Osteoblast (primary cell): ENCODE results near the gene PDZRN3. TPM values are rescaled to one million over a fixed set of nuclear protein-coding genes. Genes with fewer than 3 reads are reported as not detected.

Experiments used
- DNase-seq: peaks from one replicate; pipeline ENCODE4 v3.0.0; 2011; ENCODE audit warnings: low spot score, mixed read lengths; ENCODE audit not compliant: insufficient read length; ENCODE audit errors: missing footprints
- H2AFZ ChIP-seq: 2 replicates; pipeline ENCODE4 v1.6.0; 2011; ENCODE audit warnings: mild to moderate bottlenecking, low read length
- H3K27ac ChIP-seq: 2 replicates; pipeline ENCODE4 v1.5.1; 2011; ENCODE audit warnings: mild to moderate bottlenecking, low read depth, low read length, moderate library complexity
- H3K27me3 ChIP-seq: 2 replicates; pipeline ENCODE4 v1.6.0; 2012; ENCODE audit warnings: mild to moderate bottlenecking, control low read depth, inconsistent platforms, low read length, moderate library complexity; ENCODE audit not compliant: insufficient read depth
- H3K36me3 ChIP-seq: 2 replicates; pipeline ENCODE4 v1.5.1; 2011; ENCODE audit warnings: mild to moderate bottlenecking, low read length, control low read depth, moderate library complexity; ENCODE audit not compliant: insufficient read depth
- H3K4me1 ChIP-seq: 2 replicates; pipeline ENCODE4 v1.5.1; 2011; ENCODE audit warnings: mild to moderate bottlenecking, low read length, control low read depth, moderate library complexity; ENCODE audit not compliant: insufficient read depth
- H3K4me2 ChIP-seq: 2 replicates; pipeline ENCODE4 v1.6.0; 2011; ENCODE audit warnings: mild to moderate bottlenecking, low read length; ENCODE audit not compliant: insufficient read depth
- H3K4me3 ChIP-seq: fragments of 200-600 bp; sonication (generic); 3 replicates; pipeline ENCODE4 v1.5.1; 2012; ENCODE audit warnings: mild to moderate bottlenecking, low read length, inconsistent platforms; ENCODE audit not compliant: insufficient read depth
- H3K79me2 ChIP-seq: 2 replicates; pipeline ENCODE4 v1.6.0; 2012; ENCODE audit warnings: mild to moderate bottlenecking, low read length, control low read depth, inconsistent platforms; ENCODE audit not compliant: insufficient read depth
- H3K9me3 ChIP-seq: 2 replicates; pipeline ENCODE4 v1.5.1; 2011; ENCODE audit warnings: low read depth, low read length, control low read depth
- H4K20me1 ChIP-seq: 2 replicates; pipeline ENCODE4 v1.6.0; 2012; ENCODE audit warnings: mild to moderate bottlenecking, low read length, control low read depth; ENCODE audit not compliant: insufficient read depth
- CTCF ChIP-seq: IDR thresholded peaks from 2 replicates; pipeline ENCODE4 v1.5.1; 2011; ENCODE audit warnings: mild to moderate bottlenecking, low read depth, low read length, moderate library complexity; ENCODE audit errors: extremely low read depth
- total RNA-seq: library from RNA; depleted of rRNA; stranded (reverse); fragments of >200 nt; gene quantifications from 2 replicates; pipeline ENCODE4 v1.2.3, GENCODE V29; 2012

PDZRN3 gene
- total RNA-seq: 18.3 and 26.4 TPM in 2 replicates

GRCh38 chr3:73624821-73625665 is at the start of gene PDZRN3:
TSS of gene PDZRN3 (minus strand) at chr3:73624941.
- Histone ChIP-seq H3K4me3 (peak within 1 kb of the TSS; percentile 76), H3K4me1 (peaks cover 35% of the 10 kb centered on the region), H3K9me3 (no peaks in the 10 kb centered on the region), H3K36me3 (no peaks in the 10 kb centered on the region), H4K20me1 (no peaks in the 10 kb centered on the region), H3K27ac (peak within 1 kb of the TSS; percentile 70), H3K79me2 (peaks cover 40% of the 10 kb centered on the region), H2AFZ (peak within 1 kb of the TSS; percentile 94), H3K27me3 (no peaks in the 10 kb centered on the region), H3K4me2 (peak within 1 kb of the TSS; percentile 90)
- DNase-seq: peak; percentile 95
- TF ChIP-seq CTCF: no peak

- peak overlapping the region; percentile 73 for H2AFZ ChIP-seq
- no peak for DNase-seq
Observed at GRCh38 chr3:73674280-73674679, 49.5 kb upstream of the PDZRN3 start.

GRCh38 chr3:73669260-73669659 is 44.5 kb upstream of the PDZRN3 start:
- Histone ChIP-seq H4K20me1 (no peaks in the 10 kb centered on the region), H3K27me3 (no peaks in the 10 kb centered on the region), H3K79me2 (no peaks in the 10 kb centered on the region), H3K27ac (no peak overlapping the region), H3K4me3 (no peak overlapping the region), H3K36me3 (no peaks in the 10 kb centered on the region), H2AFZ (peak overlapping the region; percentile 67), H3K9me3 (no peaks in the 10 kb centered on the region), H3K4me1 (peaks cover 7% of the 10 kb centered on the region), H3K4me2 (peak overlapping the region; percentile 25)
- no peak for TF ChIP-seq CTCF
- peak; percentile 22 for DNase-seq

More at GRCh38 chr3:73674280-73674679, 49.5 kb upstream of the PDZRN3 start:
- Histone ChIP-seq H3K27me3 (no peaks in the 10 kb centered on the region), H3K9me3 (no peaks in the 10 kb centered on the region), H3K4me1 (peaks cover 3% of the 10 kb centered on the region), H3K4me3 (no peak overlapping the region), H4K20me1 (no peaks in the 10 kb centered on the region), H3K79me2 (no peaks in the 10 kb centered on the region), H3K4me2 (peak overlapping the region; percentile 10), H3K27ac (no peak overlapping the region), H3K36me3 (no peaks in the 10 kb centered on the region)
- TF ChIP-seq CTCF: no peak

- Histone ChIP-seq H3K4me2 (no peak overlapping the region), H3K27ac (no peak overlapping the region), H3K79me2 (no peaks in the 10 kb centered on the region), H3K9me3 (no peaks in the 10 kb centered on the region), H2AFZ (no peak overlapping the region), H3K4me1 (peaks cover 7% of the 10 kb centered on the region), H3K36me3 (no peaks in the 10 kb centered on the region), H4K20me1 (no peaks in the 10 kb centered on the region), H3K4me3 (no peak overlapping the region), H3K27me3 (no peaks in the 10 kb centered on the region)
- no peak for TF ChIP-seq CTCF
- peak; percentile 54 for DNase-seq
Observed at GRCh38 chr3:73668391-73668790, 43.6 kb upstream of the PDZRN3 start.
